Cardiac muscle cell (in vitro differentiated cells and primary cell): ENCODE measurements around the gene SEPSECS. TPM values are rescaled to one million over a fixed set of nuclear protein-coding genes. Genes with fewer than 3 reads are reported as not detected.
A peak's percentile ranks its signal among the peaks of the same experiment; 100 is the strongest.

Experiments used
- DNase-seq, 2 donors: peaks; one replicate each; pipeline versions ENCODE4 v3.0.0 to v3.0.0-alpha.2; 2010 to 2017; ENCODE audit warnings: low read depth in 1 of 2, low spot score in 1 of 2
- H3K27ac ChIP-seq: fragments of 200-600 bp; sonication (generic); 2 replicates; pipeline ENCODE4 v1.5.1; 2016
- H3K27me3 ChIP-seq: fragments of 200-600 bp; sonication (generic); 2 replicates; pipeline ENCODE4 v1.6.0; 2016; ENCODE audit warnings: control low read depth
- H3K36me3 ChIP-seq: fragments of 200-600 bp; sonication (generic); 2 replicates; pipeline ENCODE4 v1.5.1; 2016; ENCODE audit warnings: control low read depth
- H3K4me1 ChIP-seq: fragments of 200-600 bp; sonication (generic); 2 replicates; pipeline ENCODE4 v1.8.1; 2017; ENCODE audit warnings: low read depth, mild to moderate bottlenecking, mixed run types
- H3K4me3 ChIP-seq: fragments of 200-600 bp; sonication (generic); 2 replicates; pipeline ENCODE4 v1.5.1; 2016; ENCODE audit warnings: mild to moderate bottlenecking
- H3K9me3 ChIP-seq: fragments of 200-600 bp; sonication (generic); 2 replicates; pipeline ENCODE4 v1.5.1; 2017; ENCODE audit warnings: low read depth, mild to moderate bottlenecking, control low read depth
- polyA plus RNA-seq: library from polyadenylated mRNA; unstranded; fragments of >200 nt; fragmentation: Nextera tagmentation; extraction: Ambion mirVana; gene quantifications from 2 replicates; pipeline ENCODE4 v1.2.1, GENCODE V29; 2016
- total RNA-seq: library from RNA; depleted of rRNA; stranded (reverse); fragments of >200 nt; gene quantifications from 2 replicates; pipeline ENCODE4 v1.2.3, GENCODE V29; 2016
- TF ChIP-seq, protein P1 (sequence below): IDR thresholded peaks from 2 replicates; pipeline ENCODE4 v1.5.1; 2012; ENCODE audit warnings: low read depth, mild to moderate bottlenecking, low read length

The SEPSECS gene
- total and polyA plus RNA-seq, 2 experiments from 2014 or later: 3.6 to 6.3 TPM

DNA sequence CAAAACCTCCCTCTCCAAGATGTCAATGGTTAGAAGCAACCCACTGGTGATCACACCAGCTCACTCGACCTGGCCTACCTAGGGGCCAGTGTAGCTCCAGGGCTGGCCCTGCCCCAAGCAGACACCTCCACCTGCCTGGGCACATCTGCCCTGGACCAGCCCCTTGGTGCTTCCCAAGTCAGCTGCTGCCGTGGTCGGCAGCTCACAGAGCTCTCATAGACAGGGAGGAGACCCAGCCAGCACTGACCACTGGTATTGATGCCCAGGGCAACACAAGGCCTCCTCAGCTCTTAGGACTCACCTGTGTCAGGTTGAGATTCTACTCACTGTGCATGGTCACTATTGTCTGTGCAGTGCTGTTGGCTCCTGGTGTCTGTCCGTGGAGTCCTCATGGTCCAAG, 51.7 kb downstream of the SEPSECS start:
- Histone ChIP-seq H3K36me3 (no peaks in the 10 kb centered on the region), H3K9me3 (no peaks in the 10 kb centered on the region), H3K27me3 (no peaks in the 10 kb centered on the region), H3K4me1 (no peaks in the 10 kb centered on the region), H3K27ac (no peak overlapping the region), H3K4me3 (no peak overlapping the region)
- no peak for DNase-seq
- TF ChIP-seq, protein P1, sequence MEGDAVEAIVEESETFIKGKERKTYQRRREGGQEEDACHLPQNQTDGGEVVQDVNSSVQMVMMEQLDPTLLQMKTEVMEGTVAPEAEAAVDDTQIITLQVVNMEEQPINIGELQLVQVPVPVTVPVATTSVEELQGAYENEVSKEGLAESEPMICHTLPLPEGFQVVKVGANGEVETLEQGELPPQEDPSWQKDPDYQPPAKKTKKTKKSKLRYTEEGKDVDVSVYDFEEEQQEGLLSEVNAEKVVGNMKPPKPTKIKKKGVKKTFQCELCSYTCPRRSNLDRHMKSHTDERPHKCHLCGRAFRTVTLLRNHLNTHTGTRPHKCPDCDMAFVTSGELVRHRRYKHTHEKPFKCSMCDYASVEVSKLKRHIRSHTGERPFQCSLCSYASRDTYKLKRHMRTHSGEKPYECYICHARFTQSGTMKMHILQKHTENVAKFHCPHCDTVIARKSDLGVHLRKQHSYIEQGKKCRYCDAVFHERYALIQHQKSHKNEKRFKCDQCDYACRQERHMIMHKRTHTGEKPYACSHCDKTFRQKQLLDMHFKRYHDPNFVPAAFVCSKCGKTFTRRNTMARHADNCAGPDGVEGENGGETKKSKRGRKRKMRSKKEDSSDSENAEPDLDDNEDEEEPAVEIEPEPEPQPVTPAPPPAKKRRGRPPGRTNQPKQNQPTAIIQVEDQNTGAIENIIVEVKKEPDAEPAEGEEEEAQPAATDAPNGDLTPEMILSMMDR: no peak

DNA sequence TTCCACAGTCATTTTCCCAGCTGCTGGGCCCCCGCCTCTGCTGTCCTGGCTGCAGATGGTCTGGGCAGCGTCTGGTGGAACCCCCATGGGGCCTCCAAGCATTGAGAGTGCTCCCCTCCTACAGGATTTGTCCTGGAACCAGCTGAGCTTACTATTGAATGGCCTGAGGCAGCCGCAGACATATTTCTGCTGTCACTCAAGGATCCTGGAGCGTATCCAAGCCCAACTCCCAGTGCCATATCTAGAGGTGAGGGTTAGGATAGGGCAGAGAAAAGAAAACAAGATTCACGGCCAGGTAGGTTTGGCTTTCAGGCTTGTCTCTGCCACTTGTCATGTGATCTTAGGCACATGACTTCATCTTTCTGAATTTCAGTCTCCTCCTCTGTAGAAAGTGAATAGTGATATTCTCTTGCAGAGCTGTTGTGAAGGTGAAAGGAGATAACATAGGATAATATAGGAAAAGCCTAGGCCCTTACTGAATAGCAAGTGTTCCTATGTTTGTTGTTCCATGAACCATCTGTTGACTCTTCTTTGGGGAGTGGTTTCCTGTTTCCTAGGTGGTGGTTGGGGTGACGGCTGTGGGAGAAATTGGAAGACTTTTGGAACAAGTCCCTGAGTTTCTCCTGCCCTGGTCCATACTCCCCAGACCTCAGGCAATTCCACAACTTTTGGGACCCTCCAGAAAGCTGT, 52.3 kb downstream of the SEPSECS start:
- Histone ChIP-seq H3K36me3 (no peaks in the 10 kb centered on the region), H3K27ac (no peak overlapping the region), H3K9me3 (no peaks in the 10 kb centered on the region), H3K4me1 (no peaks in the 10 kb centered on the region), H3K27me3 (no peaks in the 10 kb centered on the region), H3K4me3 (no peak overlapping the region)
- DNase-seq: no peak
- TF ChIP-seq, protein P1: no peak

GRCh38 chr4:25106363-25107151, 53.7 kb downstream of the SEPSECS start:
- H3K9me3 ChIP-seq: no peaks in the 10 kb centered on the region
- H3K27me3 ChIP-seq: no peaks in the 10 kb centered on the region
- no peaks in the 10 kb centered on the region for H3K36me3 ChIP-seq
- no peaks in the 10 kb centered on the region for H3K4me1 ChIP-seq
- no peak for DNase-seq
- TF ChIP-seq, protein P1: no peak
- H3K27ac ChIP-seq: no peak overlapping the region
- H3K4me3 ChIP-seq: no peak overlapping the region

- H3K27ac ChIP-seq: no peak overlapping the region
- H3K9me3 ChIP-seq: no peaks in the 10 kb centered on the region
- H3K27me3 ChIP-seq: no peaks in the 10 kb centered on the region
- no peaks in the 10 kb centered on the region for H3K36me3 ChIP-seq
- DNase-seq: no peak
- H3K4me1 ChIP-seq: no peaks in the 10 kb centered on the region
- TF ChIP-seq, protein P1: no peak
- no peak overlapping the region for H3K4me3 ChIP-seq
These were observed 55.7 kb downstream of the SEPSECS start for GRCh38 chr4:25104591-25104990.

DNA sequence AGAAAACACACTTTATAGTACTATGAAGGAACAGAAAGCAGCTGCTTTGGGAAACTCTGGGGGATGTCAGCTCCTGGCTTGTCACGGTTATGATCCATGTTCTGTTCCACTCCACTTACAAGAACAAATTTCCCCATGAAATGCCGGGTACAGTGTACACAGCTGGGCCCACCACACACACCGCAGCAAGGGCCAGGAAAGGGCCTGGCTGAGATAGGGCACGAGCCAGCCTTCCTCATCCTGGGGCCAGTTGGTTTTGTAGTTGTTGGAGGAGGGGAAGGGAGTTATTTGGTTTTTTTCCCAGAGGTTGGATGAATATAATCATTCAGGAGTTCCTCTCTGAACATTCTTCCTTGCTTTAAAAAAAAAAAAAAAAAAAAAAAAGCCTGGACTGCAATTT, 56.8 kb downstream of the SEPSECS start:
- Histone ChIP-seq H3K9me3 (no peaks in the 10 kb centered on the region), H3K4me1 (no peaks in the 10 kb centered on the region), H3K4me3 (no peak overlapping the region), H3K27ac (no peak overlapping the region), H3K27me3 (no peaks in the 10 kb centered on the region), H3K36me3 (no peaks in the 10 kb centered on the region)
- peak in 1 of 2 donors; percentile 84 for DNase-seq
- TF ChIP-seq, protein P1: no peak
